Measurements from ENCODE around the gene ADAMTSL3.

- TF ChIP-seq CTCF (IDR thresholded peaks at IDR 0.05) (no peak), POLR2A (IDR thresholded peaks at IDR 0.05) (no peak)
These were observed 243.1 kb downstream of the ADAMTSL3 start for GRCh38 chr15:83897037-83897436.
